Coronary artery (tissue), 2 donors: Measurements from ENCODE around the gene NARS2.
"Not testable (repeated sequence)": the region's sequence is repeated elsewhere in the genome, so short reads cannot be mapped to it uniquely, and the experiment has no call there.

ENCODE experiments used
- DNase-seq: peaks from one replicate; pipeline ENCODE4 v3.0.0-alpha.2; 2017; ENCODE audit warnings: low spot score
- H3K27ac ChIP-seq, 2 donors: fragments of 200-600 bp; sonication (generic); one replicate each; pipeline ENCODE4 v1.5.1; 2016 to 2019
- H3K4me3 ChIP-seq: fragments of 200-600 bp; sonication (generic); 2 replicates; pipeline ENCODE4 v1.5.1; 2016; ENCODE audit warnings: mild to moderate bottlenecking, moderate library complexity
- CTCF ChIP-seq: fragments of 200-600 bp; sonication (generic); IDR thresholded peaks from one replicate; pipeline ENCODE4 v1.5.1; 2019; ENCODE audit warnings: antibody characterized with exemption

The NARS2 gene

GRCh38 chr11:78607696-78608095 is 33.0 kb upstream of the NARS2 start:
- TF ChIP-seq CTCF: no peak
- no peak overlapping the region for H3K4me3 ChIP-seq
- no peak overlapping the region for H3K27ac ChIP-seq

GRCh38 chr11:78606667-78607066 is 32.0 kb upstream of the NARS2 start:
- TF ChIP-seq CTCF: no peak
- H3K27ac ChIP-seq: no peak overlapping the region
- H3K4me3 ChIP-seq: no peak overlapping the region
- no peak for DNase-seq

More at GRCh38 chr11:78607696-78608095, 33.0 kb upstream of the NARS2 start:
- DNase-seq: no peak

DNA sequence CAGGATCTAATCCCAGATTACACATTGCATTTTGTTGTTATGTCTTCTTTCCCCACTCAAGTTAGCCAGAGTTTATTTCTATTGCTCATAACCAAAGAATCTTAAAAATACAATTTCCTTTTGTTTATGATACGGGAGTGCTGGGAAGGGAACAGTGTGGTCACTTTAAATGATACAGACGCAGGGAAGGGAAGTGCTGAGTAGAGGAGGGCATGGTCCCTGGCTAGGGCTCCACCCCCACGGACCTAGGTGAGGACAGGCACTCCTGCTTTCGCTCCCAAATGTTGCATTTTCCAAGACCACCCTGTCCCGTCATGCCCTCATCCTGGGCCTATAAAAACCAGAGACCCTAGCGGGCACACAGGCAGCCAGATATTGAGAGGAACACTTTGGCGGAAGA is 30.6 kb upstream of the NARS2 start:
- no peak for TF ChIP-seq CTCF
- Histone ChIP-seq H3K4me3 (no peak overlapping the region), H3K27ac (no peak overlapping the region)
- DNase-seq: no peak

DNA sequence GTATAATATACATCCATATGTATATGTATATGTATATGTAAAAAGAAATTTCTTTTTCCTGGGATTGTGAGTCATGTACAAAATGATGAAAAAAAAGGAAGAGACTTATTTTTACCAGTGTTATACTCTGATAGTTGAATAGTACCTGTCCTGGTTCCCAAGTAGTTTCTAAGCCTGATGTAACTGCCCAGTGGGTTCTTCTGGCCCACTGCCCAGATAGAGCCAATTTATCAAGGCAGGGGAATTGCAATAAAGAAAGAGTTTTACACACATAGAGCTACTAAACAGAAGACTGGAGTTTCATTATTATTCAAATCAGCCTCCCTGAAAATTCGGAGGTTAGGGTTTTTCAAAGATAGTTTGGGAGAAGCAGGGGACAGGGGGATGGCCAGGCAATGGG is 29.1 kb upstream of the NARS2 start:
- no peak for DNase-seq
- no peak for TF ChIP-seq CTCF
- H3K27ac ChIP-seq: no peak overlapping the region
- no peak overlapping the region for H3K4me3 ChIP-seq

GRCh38 chr11:78602771-78603170 is 28.1 kb upstream of the NARS2 start:
- not testable (repeated sequence) for H3K4me3 ChIP-seq, H3K27ac ChIP-seq, DNase-seq

- H3K27ac ChIP-seq, H3K4me3 ChIP-seq: not testable (repeated sequence)
Observed at GRCh38 chr11:78601066-78601465, 26.4 kb upstream of the NARS2 start.

DNA sequence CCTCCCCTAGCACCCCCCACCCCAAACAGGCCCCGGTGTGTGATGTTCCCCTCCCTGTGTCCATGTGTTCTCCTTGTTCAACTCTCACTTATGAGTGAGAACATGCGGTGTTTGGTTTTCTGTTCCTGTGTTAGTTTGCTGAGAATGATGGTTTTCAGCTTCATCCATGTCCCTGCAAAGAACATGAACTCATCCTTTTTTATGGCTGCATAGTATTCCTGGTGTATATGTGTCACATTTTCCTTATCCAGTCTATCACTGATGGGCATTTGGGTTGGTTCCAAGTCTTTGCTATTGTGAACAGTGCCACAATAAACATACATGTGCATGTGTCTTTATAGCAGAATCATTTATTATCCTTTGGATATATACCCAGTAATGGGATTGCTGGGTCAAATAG is 22.9 kb upstream of the NARS2 start:
- not testable (repeated sequence) for DNase-seq, H3K4me3 ChIP-seq, H3K27ac ChIP-seq

More at GRCh38 chr11:78601066-78601465, 26.4 kb upstream of the NARS2 start:
- not testable (repeated sequence) for DNase-seq

DNA sequence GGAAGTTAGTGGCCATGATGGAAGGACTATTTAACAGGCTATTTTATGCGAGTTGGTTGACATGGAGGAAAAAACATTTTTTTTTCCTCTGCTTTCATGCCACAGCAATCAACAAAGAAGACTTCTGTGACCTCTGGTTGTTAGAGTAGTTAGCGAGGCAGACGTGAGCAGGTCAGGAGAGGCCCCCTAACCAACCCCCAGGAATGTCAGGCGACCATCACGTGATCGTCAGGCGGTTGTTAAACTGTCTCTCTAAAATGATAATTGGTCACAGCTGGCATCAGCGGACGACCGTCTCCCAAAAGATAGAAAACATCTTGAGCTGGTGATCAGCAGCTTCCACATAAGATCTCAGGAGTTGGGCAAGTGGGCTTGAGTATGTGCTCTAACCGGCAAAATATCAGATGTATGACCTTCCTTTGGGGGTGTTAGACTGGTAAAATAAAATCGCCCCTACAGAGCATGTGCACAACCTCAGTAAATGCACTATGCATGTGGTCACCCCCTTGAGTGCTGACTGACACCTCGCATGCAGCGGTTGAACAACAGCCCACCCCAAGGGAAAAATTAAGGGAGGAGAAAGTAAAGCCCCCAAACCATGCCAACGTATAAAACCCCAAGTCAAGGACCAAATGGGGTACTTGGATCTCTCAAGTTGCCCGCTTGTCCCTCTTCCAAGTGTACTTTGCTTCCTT is 20.9 kb upstream of the NARS2 start:
- no peak for TF ChIP-seq CTCF
- DNase-seq: no peak
- H3K27ac ChIP-seq: no peak overlapping the region
- H3K4me3 ChIP-seq: no peak overlapping the region

DNA sequence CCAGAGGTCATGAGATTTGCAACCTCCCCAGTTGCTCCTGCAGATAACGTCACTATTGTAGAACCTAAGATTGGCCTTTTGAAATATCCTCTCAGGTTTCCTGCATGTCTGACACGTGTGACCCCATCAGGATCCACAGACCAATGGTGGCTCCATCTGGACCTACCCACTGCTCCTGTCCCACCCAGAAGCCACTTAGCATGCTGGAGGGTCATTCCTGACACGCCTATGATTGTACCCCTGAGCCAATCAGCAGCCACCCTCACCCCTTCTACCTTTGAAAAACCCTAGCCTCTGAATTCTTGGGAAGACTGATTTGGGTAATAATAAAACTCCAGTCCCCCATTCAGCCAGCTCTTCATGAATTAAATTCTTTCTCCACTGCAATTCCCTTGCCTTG is 20.1 kb upstream of the NARS2 start:
- Histone ChIP-seq H3K27ac (no peak overlapping the region), H3K4me3 (no peak overlapping the region)
- TF ChIP-seq CTCF: no peak
- DNase-seq: no peak
